ENCODE measurements around the gene KDM2A. TPM values are rescaled to one million over a fixed set of nuclear protein-coding genes. Genes with fewer than 3 reads are reported as not detected.

Gene KDM2A
- 58.5 TPM for polyA plus RNA-seq
- long read RNA-seq, donor 1, partial matches to known transcripts = 0 of 1 reads
- long read RNA-seq, donor 1, other reads (novel, unspliced or antisense) = 0 of 1 reads
- long read RNA-seq, donor 2, partial matches to known transcripts = 25 of 30 reads
- long read RNA-seq, donor 2, other reads (novel, unspliced or antisense) = 0 of 30 reads
- long read RNA-seq, donor 3 = 0 reads
- long read RNA-seq, donor 4 = 0 reads
- long read RNA-seq, donor 5, full-length matches to known transcripts = 4 of 11 reads
- long read RNA-seq, donor 5, partial matches to known transcripts = 7 of 11 reads
- long read RNA-seq, donor 5, other reads (novel, unspliced or antisense) = 0 of 11 reads
- long read RNA-seq, donor 6, full-length matches to known transcripts = 3 of 14 reads
- long read RNA-seq, donor 6, partial matches to known transcripts = 11 of 14 reads
- long read RNA-seq, donor 6, other reads (novel, unspliced or antisense) = 0 of 14 reads
- long read RNA-seq, donor 7, partial matches to known transcripts = 9 of 10 reads
- long read RNA-seq, donor 7, other reads (novel, unspliced or antisense) = 0 of 10 reads
- long read RNA-seq, donor 8, full-length matches to known transcripts = 9 of 15 reads
- long read RNA-seq, donor 8, partial matches to known transcripts = 6 of 15 reads
- long read RNA-seq, donor 8, other reads (novel, unspliced or antisense) = 0 of 15 reads
- long read RNA-seq, donor 9, full-length matches to known transcripts = 2 of 8 reads
- long read RNA-seq, donor 9, partial matches to known transcripts = 6 of 8 reads
- long read RNA-seq, donor 9, other reads (novel, unspliced or antisense) = 0 of 8 reads
- long read RNA-seq, donor 10, partial matches to known transcripts = 0 of 5 reads
- long read RNA-seq, donor 10, other reads (novel, unspliced or antisense) = 0 of 5 reads
- long read RNA-seq, donor 11, partial matches to known transcripts = 11 of 12 reads
- long read RNA-seq, donor 11, other reads (novel, unspliced or antisense) = 0 of 12 reads

DNA sequence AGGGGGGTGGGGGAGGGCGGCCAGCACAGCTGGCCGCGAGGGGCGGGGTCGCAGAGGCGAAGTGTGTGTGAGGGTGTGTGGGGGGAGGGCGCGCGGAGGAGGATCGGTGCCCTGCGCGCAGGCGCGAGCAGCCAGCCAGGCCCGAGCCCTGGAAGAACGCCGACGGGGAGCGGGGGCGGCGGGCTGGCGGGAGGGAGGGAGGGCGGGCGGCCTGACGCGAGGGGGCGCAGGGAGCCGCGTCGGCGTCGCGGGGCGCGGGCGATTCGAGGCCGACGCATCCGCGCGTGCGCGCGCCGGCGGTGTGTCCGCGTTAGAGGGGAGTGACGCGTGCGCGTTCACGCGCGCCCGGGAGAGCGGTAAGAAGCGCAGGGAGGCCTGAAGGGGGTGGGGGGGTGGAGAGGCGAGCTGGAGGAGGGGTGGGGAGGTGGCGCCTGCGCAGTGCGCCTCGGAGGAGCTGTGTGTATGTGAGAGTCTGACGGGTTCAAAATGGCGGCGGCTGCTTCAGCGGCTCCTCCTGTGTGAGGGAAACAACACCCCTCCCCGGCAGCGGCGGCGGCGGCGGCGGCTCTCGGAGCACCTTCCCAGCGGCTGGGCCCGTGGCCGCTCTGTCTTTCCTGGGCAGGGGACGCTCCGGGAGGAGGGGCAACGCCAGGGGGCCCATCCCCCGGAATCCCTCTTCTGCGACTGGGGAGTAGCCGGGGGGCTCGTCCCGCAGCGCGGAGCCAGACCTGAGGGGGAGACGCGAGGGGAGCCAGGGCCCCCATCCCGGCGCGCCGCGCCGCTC is at the start of gene KDM2A:
KDM2A (plus strand) TSS at position 463 of the 784 bp plus-strand sequence. CDS start 2,054 bp downstream, outside the sequence.
- WGBS (ENCODE audit: insufficient coverage, low lambda C conversion rate) = no CpG with 5 or more reads among the region's 97 CpGs
- peaks cover 23% of the 10 kb centered on the region for H3K4me1 ChIP-seq (ENCODE audit: control insufficient read depth, insufficient read depth, low read length)
- H3K36me3 ChIP-seq (ENCODE audit: control insufficient read depth, insufficient read depth, low read length) = peaks cover 11% of the 10 kb centered on the region
- no peaks in the 10 kb centered on the region for H3K9me3 ChIP-seq (ENCODE audit: control insufficient read depth, low read depth, low read length)
- peak; percentile 99 to 100 for DNase-seq
- peak within 1 kb of the TSS; percentile 98 for H3K4me3 ChIP-seq (ENCODE audit: low read length)
- H3K27me3 ChIP-seq (ENCODE audit: control insufficient read depth, insufficient read depth, low read length) = no peaks in the 10 kb centered on the region
- peak within 1 kb of the TSS; percentile 99 for H3K27ac ChIP-seq (ENCODE audit: low read length)

- Histone ChIP-seq H3K27me3 (ENCODE audit: control insufficient read depth, insufficient read depth, low read length) (no peaks in the 10 kb centered on the region), H3K4me1 (ENCODE audit: control insufficient read depth, insufficient read depth, low read length) (peaks cover 7% of the 10 kb centered on the region), H3K9me3 (ENCODE audit: control insufficient read depth, low read depth, low read length) (no peaks in the 10 kb centered on the region), H3K36me3 (ENCODE audit: control insufficient read depth, insufficient read depth, low read length) (peaks cover 7% of the 10 kb centered on the region), H3K27ac (ENCODE audit: low read length) (no peak overlapping the region), H3K4me3 (ENCODE audit: low read length) (peak overlapping the region; percentile 9)
- WGBS (ENCODE audit: insufficient coverage, low lambda C conversion rate) = 32% methylated on average over 5 of the region's 53 CpGs
- peak; percentile 65 to 75 for DNase-seq
These were observed 47.4 kb upstream of the KDM2A start for GRCh38 chr11:67071420-67072284.

GRCh38 chr11:67072295-67072694 is 46.8 kb upstream of the KDM2A start:
- Histone ChIP-seq H3K4me1 (ENCODE audit: control insufficient read depth, insufficient read depth, low read length) (peaks cover 10% of the 10 kb centered on the region), H3K4me3 (ENCODE audit: low read length) (no peak overlapping the region), H3K27me3 (ENCODE audit: control insufficient read depth, insufficient read depth, low read length) (no peaks in the 10 kb centered on the region), H3K9me3 (ENCODE audit: control insufficient read depth, low read depth, low read length) (no peaks in the 10 kb centered on the region), H3K27ac (ENCODE audit: low read length) (no peak overlapping the region), H3K36me3 (ENCODE audit: control insufficient read depth, insufficient read depth, low read length) (peaks cover 4% of the 10 kb centered on the region)
- WGBS (ENCODE audit: insufficient coverage, low lambda C conversion rate) = no CpG with 5 or more reads among the region's 11 CpGs
- DNase-seq = no peak

DNA sequence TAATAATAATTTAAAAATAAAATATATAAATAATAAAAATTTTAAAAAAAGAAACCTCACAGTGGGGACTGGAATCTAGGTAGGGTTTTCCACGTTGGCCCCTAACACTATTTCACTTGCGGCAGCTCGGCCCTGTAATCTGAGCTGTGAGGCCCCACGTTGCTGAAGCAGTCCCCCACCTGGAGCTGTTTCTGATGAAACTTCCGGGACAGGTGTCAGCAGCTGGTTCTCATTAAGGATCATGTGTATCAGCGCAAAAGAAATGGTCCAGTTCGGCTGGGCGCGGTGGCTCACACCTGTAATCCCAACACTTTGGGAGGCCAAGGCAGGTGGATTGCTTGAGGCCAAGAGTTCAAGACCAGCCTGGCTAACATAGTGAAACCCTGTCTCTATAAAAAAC is 45.2 kb upstream of the KDM2A start:
- peaks cover 4% of the 10 kb centered on the region for H3K36me3 ChIP-seq (ENCODE audit: control insufficient read depth, insufficient read depth, low read length)
- H3K4me1 ChIP-seq (ENCODE audit: control insufficient read depth, insufficient read depth, low read length) = peaks cover 26% of the 10 kb centered on the region
- no peak overlapping the region for H3K4me3 ChIP-seq (ENCODE audit: low read length)
- no peak overlapping the region for H3K27ac ChIP-seq (ENCODE audit: low read length)
- H3K9me3 ChIP-seq (ENCODE audit: control insufficient read depth, low read depth, low read length) = no peaks in the 10 kb centered on the region
- no CpG with 5 or more reads among the region's 9 CpGs for WGBS (ENCODE audit: insufficient coverage, low lambda C conversion rate)
- no peak for DNase-seq
- no peaks in the 10 kb centered on the region for H3K27me3 ChIP-seq (ENCODE audit: control insufficient read depth, insufficient read depth, low read length)

DNA sequence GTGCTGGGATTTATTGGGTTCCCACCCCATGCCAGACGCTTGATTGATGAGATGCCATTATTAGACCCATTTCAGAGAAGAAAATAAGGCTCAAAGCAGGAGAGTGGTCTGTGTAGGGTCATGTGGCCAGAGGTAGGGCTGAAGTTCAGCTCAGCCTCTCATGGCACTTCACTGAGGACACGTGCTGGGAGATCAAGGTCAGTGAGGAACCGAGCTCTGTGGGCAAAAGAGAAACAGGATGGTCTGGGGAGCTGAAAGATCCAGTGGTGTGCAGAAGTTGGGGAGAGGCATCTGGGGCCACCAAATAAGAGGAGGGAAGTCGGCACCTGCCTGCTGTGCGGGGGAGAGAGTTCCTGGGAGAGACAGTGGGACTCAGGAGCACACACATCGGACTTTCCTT is 42.9 kb upstream of the KDM2A start:
- Histone ChIP-seq H3K4me3 (ENCODE audit: low read length) (no peak overlapping the region), H3K9me3 (ENCODE audit: control insufficient read depth, low read depth, low read length) (no peaks in the 10 kb centered on the region), H3K27me3 (ENCODE audit: control insufficient read depth, insufficient read depth, low read length) (no peaks in the 10 kb centered on the region), H3K36me3 (ENCODE audit: control insufficient read depth, insufficient read depth, low read length) (peaks cover 4% of the 10 kb centered on the region), H3K27ac (ENCODE audit: low read length) (no peak overlapping the region), H3K4me1 (ENCODE audit: control insufficient read depth, insufficient read depth, low read length) (peaks cover 27% of the 10 kb centered on the region)
- WGBS (ENCODE audit: insufficient coverage, low lambda C conversion rate) = no CpG with 5 or more reads among the region's 6 CpGs
- DNase-seq = peak in 1 of 2 donors; percentile 29

DNA sequence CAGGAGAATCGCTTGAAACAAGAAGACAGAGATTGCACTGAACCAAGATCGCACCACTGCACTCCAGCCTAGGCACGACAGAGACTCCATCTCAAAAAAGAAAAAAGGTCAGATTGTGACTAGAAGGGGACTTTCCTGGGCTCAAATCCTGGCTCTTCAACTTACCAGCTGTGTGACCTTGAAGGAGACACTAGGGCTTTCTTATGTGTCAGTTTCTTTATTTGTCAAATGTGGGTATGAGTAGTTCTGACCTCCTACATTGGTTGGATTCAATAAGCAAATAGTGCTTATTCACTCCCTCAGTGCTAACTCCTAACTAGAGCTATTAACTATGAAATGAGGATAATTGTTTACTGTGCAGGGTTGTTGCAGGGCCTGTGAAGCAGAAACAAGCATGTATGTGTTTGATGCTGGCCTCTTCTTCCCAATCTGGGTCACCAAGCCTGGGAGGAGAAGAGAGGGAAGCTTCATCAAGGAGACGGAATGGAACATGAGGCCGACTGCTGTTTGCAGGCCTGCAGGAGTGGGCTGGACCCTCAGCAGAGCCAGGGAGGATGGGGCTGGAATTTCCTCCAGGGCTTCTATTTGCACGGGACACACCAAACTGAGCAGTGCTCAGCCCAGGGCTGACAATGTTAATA is 39.9 kb upstream of the KDM2A start:
- Histone ChIP-seq H3K36me3 (ENCODE audit: control insufficient read depth, insufficient read depth, low read length) (no peaks in the 10 kb centered on the region), H3K4me1 (ENCODE audit: control insufficient read depth, insufficient read depth, low read length) (peaks cover 35% of the 10 kb centered on the region), H3K4me3 (ENCODE audit: low read length) (no peak overlapping the region), H3K27me3 (ENCODE audit: control insufficient read depth, insufficient read depth, low read length) (no peaks in the 10 kb centered on the region), H3K9me3 (ENCODE audit: control insufficient read depth, low read depth, low read length) (no peaks in the 10 kb centered on the region), H3K27ac (ENCODE audit: low read length) (peak overlapping the region; percentile 68)
- 60% methylated on average over 2 of the region's 6 CpGs for WGBS (ENCODE audit: insufficient coverage, low lambda C conversion rate)
- DNase-seq = no peak

GRCh38 chr11:67082071-67082791 is 36.8 kb upstream of the KDM2A start:
- Histone ChIP-seq H3K27ac (ENCODE audit: low read length) (no peak overlapping the region), H3K4me1 (ENCODE audit: control insufficient read depth, insufficient read depth, low read length) (peaks cover 25% of the 10 kb centered on the region), H3K4me3 (ENCODE audit: low read length) (no peak overlapping the region), H3K9me3 (ENCODE audit: control insufficient read depth, low read depth, low read length) (no peaks in the 10 kb centered on the region), H3K27me3 (ENCODE audit: control insufficient read depth, insufficient read depth, low read length) (no peaks in the 10 kb centered on the region), H3K36me3 (ENCODE audit: control insufficient read depth, insufficient read depth, low read length) (no peaks in the 10 kb centered on the region)
- no peak for DNase-seq
- 43% methylated on average over 2 of the region's 20 CpGs for WGBS (ENCODE audit: insufficient coverage, low lambda C conversion rate)

DNA sequence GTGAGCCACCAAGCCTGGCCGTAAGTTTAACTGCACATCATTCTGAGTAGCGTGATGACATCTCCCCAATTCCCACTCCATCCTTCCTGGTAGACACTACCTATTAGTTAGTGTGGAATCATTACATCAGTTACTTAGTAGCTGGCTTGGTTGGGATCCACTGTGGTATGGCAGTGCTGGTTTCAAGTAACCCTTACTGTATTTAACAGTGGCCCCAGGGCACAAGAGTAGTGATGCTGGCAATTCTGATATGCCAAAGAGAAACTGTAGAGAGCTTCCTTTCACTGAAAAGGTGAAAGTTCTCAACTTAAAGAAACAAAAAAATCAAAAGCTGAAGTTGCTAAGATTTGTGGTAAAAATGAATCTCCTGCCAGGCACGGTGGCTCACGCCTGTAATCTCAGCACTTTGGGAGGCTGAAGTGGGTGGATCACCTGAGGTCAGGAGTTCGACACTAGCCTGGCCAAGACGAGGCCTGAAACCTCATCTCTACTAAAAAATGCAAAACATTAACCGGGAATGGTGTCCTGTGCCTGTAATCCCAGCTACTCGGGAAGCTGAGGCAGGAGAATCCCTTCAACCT is 35.2 kb upstream of the KDM2A start:
- no CpG with 5 or more reads among the region's 8 CpGs for WGBS (ENCODE audit: insufficient coverage, low lambda C conversion rate)
- DNase-seq = no peak
- H3K4me1 ChIP-seq (ENCODE audit: control insufficient read depth, insufficient read depth, low read length) = peaks cover 9% of the 10 kb centered on the region
- no peak overlapping the region for H3K4me3 ChIP-seq (ENCODE audit: low read length)
- H3K9me3 ChIP-seq (ENCODE audit: control insufficient read depth, low read depth, low read length) = no peaks in the 10 kb centered on the region
- no peak overlapping the region for H3K27ac ChIP-seq (ENCODE audit: low read length)
- no peaks in the 10 kb centered on the region for H3K27me3 ChIP-seq (ENCODE audit: control insufficient read depth, insufficient read depth, low read length)
- H3K36me3 ChIP-seq (ENCODE audit: control insufficient read depth, insufficient read depth, low read length) = no peaks in the 10 kb centered on the region
